Activated gamma-delta T cell treated with anti-CD3 and anti-CD28 coated beads, Interleukin-2, amount 50 U/mL, for 16 hours (primary cell): ENCODE results near the gene OLIG2.

Source experiments
- DNase-seq: peaks from one replicate; pipeline ENCODE4 v3.0.0-alpha.2; 2020; ENCODE audit warnings: low read depth

Gene OLIG2

DNA sequence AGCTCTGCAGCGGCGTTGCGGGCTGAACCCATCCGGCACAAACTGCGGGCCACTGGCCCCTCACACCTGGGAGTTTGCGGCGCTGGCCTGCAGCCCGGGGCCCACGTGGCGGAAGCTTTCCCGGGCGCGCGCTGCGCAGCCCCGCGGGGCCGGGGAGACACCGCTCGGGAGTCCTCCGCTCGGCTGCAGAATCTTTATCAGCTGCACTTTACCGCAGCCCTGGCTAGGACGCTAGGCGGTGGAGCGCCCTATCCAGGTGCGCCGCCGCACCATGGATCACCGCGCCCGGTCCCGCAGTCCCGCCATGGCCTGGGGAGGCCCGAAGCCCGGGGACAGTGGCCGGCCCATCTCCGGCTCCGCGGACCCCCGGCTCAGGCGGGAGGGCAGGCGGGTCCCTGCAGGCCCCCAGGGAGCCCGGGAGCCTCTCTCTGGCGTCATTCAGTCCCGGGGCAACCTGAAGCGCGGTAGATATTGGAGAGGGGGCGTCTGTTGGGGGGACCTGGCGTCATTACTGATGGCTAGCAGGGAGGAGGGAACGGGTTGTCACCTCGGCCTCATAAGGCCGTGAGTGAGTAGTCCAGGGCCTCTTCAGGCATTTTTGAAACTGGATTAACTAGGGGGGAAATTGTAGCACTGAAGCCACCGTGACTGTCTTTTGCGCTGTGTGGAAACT lies 5.7 kb upstream of the OLIG2 start:
- DNase-seq = no peak

GRCh38 chr21:33020558-33021100 lies 5.1 kb upstream of the OLIG2 start:
- DNase-seq = no peak

- no peak for DNase-seq
Observed at GRCh38 chr21:33021150-33021549, 4.6 kb upstream of the OLIG2 start.

- no peak for DNase-seq
Observed at GRCh38 chr21:33021667-33022066, 4.1 kb upstream of the OLIG2 start.

- DNase-seq = no peak
Observed at GRCh38 chr21:33022489-33022827, 3.3 kb upstream of the OLIG2 start.

DNA sequence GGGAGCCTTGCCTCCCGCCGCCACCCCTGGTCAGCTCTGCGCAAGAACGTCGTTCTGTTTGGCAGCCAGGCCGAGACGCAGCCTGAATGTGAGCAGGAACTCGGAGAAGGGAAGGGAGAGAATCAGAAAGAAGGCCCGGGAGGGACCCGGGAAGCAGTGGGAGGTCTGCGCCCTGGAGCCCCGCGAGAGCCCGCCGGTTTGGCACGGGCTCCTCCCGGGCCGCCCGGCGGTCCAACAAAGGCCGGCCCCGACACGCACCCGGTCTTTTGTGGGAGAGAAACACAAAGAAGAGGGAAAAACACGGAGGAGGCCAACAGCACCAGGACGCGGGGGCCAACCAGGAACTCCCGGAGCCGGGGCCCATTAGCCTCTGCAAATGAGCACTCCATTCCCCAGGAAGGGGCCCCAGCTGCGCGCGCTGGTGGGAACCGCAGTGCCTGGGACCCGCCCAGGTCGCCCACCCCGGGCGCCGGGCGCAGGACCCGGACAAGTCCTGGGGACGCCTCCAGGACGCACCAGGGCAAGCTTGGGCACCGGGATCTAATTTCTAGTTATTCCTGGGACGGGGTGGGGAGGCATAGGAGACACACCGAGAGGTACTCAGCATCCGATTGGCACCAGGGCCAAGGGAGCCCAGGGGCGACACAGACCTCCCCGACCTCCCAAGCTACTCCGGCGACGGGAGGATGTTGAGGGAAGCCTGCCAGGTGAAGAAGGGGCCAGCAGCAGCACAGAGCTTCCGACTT lies 2.7 kb upstream of the OLIG2 start:
- no peak for DNase-seq

DNA sequence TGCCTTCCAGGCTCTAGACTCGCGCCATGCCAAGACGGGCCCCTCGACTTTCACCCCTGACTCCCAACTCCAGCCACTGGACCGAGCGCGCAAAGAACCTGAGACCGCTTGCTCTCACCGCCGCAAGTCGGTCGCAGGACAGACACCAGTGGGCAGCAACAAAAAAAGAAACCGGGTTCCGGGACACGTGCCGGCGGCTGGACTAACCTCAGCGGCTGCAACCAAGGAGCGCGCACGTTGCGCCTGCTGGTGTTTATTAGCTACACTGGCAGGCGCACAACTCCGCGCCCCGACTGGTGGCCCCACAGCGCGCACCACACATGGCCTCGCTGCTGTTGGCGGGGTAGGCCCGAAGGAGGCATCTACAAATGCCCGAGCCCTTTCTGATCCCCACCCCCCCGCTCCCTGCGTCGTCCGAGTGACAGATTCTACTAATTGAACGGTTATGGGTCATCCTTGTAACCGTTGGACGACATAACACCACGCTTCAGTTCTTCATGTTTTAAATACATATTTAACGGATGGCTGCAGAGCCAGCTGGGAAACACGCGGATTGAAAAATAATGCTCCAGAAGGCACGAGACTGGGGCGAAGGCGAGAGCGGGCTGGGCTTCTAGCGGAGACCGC lies 2.0 kb upstream of the OLIG2 start:
- DNase-seq = no peak

GRCh38 chr21:33024201-33025103 lies 1.3 kb upstream of the OLIG2 start:
- DNase-seq = no peak

DNA sequence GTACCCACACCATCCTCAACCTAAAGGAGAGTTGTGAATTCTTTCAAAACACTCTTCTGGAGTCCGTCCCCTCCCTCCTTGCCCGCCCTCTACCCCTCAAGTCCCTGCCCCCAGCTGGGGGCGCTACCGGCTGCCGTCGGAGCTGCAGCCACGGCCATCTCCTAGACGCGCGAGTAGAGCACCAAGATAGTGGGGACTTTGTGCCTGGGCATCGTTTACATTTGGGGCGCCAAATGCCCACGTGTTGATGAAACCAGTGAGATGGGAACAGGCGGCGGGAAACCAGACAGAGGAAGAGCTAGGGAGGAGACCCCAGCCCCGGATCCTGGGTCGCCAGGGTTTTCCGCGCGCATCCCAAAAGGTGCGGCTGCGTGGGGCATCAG lies 638 bp upstream of the OLIG2 start:
- DNase-seq = no peak

DNA sequence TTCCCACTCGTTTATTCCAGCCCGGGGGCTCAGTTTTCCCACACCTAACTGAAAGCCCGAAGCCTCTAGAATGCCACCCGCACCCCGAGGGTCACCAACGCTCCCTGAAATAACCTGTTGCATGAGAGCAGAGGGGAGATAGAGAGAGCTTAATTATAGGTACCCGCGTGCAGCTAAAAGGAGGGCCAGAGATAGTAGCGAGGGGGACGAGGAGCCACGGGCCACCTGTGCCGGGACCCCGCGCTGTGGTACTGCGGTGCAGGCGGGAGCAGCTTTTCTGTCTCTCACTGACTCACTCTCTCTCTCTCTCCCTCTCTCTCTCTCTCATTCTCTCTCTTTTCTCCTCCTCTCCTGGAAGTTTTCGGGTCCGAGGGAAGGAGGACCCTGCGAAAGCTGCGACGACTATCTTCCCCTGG lies 716 bp downstream of the OLIG2 start:
- DNase-seq = no peak

GRCh38 chr21:33026878-33027400 lies 1.2 kb downstream of the OLIG2 start:
- no peak for DNase-seq

DNA sequence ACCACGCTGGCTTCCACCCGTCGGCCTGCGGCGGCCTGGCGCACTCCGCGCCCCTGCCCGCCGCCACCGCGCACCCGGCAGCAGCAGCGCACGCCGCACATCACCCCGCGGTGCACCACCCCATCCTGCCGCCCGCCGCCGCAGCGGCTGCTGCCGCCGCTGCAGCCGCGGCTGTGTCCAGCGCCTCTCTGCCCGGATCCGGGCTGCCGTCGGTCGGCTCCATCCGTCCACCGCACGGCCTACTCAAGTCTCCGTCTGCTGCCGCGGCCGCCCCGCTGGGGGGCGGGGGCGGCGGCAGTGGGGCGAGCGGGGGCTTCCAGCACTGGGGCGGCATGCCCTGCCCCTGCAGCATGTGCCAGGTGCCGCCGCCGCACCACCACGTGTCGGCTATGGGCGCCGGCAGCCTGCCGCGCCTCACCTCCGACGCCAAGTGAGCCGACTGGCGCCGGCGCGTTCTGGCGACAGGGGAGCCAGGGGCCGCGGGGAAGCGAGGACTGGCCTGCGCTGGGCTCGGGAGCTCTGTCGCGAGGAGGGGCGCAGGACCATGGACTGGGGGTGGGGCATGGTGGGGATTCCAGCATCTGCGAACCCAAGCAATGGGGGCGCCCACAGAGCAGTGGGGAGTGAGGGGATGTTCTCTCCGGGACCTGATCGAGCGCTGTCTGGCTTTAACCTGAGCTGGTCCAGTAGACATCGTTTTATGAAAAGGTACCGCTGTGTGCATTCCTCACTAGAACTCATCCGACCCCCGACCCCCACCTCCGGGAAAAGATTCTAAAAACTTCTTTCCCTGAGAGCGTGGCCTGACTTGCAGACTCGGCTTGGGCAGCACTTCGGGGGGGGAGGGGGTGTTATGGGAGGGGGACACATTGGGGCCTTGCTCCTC lies 1.9 kb downstream of the OLIG2 start:
- DNase-seq = no peak

DNA sequence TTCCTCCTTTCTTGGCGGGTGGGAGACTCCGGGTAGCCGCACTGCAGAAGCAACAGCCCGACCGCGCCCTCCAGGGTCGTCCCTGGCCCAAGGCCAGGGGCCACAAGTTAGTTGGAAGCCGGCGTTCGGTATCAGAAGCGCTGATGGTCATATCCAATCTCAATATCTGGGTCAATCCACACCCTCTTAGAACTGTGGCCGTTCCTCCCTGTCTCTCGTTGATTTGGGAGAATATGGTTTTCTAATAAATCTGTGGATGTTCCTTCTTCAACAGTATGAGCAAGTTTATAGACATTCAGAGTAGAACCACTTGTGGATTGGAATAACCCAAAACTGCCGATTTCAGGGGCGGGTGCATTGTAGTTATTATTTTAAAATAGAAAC lies 2.5 kb downstream of the OLIG2 start:
- DNase-seq = no peak

- DNase-seq = no peak
Observed at GRCh38 chr21:33028773-33029384, 3.1 kb downstream of the OLIG2 start.

DNA sequence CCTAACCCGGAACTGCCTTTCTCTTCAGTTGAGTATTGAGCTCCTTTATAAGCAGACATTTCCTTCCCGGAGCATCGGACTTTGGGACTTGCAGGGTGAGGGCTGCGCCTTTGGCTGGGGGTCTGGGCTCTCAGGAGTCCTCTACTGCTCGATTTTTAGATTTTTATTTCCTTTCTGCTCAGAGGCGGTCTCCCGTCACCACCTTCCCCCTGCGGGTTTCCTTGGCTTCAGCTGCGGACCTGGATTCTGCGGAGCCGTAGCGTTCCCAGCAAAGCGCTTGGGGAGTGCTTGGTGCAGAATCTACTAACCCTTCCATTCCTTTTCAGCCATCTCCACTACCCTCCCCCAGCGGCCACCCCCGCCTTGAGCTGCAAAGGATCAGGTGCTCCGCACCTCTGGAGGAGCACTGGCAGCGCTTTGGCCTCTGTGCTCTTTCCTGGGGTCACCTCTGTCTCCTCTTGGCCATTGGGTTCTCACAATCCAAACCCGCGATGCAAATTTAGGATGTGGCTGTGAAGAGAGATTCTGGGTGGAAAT lies 3.7 kb downstream of the OLIG2 start:
- no peak for DNase-seq

DNA sequence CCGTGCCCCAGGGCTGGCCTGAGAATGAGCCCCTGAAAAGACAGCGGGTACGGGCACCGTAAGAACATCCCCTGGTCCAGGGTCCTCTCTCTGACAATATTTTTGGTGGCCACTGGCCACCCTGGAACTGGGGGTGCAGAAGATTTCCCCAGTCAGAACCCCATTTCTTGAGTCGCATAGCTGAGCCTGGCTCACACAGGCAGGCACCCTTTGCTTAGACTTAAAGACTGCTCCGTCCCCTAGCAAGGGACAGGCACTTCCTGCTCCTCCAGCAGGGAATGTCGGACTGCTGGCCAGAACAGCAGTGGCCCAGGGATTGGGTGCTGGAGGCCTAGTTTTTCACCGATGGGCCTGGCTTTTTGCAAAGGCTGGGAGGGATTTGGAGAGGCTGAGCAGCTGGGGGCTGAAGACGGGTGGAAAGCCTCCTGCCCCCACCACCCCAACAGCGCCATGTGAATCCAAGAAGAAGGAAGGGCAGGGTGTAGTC lies 4.3 kb downstream of the OLIG2 start:
- no peak for DNase-seq

DNA sequence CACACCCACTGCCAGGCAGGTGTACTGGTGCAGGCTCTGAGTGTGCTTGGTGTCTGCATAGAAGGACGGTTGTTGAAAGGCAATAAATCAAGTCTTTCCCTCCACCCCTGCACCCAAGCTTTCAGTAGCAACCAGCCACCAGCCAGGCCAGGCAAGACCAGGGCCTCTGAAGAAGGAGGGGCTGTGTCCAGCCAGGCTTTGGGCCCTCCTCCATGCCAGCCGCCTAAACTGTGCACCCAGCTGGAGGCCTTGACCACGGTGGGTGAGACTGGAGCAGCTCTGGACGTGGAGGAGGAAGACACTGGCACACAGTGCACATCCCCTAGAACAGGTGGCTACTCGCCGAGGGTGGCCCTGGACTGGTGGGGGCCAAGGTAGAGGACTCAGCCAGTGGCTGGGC lies 4.9 kb downstream of the OLIG2 start:
- no peak for DNase-seq

DNA sequence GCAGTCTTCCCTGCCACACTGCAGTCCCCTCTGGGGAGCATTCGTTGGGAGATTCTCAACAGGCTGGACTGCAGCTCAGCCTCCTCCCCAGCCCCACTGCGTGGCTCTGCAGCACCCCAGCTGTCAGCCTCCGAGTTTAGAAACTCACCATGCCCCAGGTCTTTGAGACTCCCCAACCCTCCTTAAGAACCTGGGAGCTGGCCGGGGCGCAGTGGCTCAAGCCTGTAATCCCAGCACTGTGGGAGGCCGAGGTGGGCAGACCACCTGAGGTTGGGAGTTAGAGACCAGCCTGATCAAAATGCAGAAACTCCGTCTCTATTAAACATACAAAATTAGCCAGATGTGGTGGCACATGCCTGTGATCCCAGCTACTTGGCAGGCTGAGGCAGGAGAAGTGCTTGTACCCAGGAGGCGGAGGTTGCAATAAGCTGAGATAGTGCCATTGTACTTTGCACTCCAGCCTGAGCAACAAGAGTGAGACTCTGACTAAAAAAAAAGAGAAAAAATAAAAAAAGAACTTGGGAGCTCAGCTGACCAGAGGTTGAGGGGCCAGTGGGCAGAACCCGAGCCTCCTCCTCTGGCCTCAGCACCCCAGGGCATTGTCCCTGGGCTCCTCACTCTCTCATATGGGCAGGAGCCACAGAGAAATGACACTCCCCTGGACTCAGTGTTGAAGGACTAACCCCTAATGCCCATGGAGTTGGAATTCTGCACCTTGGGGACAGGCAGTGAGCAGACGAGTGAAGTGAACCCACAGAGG lies 5.6 kb downstream of the OLIG2 start:
- no peak for DNase-seq

DNA sequence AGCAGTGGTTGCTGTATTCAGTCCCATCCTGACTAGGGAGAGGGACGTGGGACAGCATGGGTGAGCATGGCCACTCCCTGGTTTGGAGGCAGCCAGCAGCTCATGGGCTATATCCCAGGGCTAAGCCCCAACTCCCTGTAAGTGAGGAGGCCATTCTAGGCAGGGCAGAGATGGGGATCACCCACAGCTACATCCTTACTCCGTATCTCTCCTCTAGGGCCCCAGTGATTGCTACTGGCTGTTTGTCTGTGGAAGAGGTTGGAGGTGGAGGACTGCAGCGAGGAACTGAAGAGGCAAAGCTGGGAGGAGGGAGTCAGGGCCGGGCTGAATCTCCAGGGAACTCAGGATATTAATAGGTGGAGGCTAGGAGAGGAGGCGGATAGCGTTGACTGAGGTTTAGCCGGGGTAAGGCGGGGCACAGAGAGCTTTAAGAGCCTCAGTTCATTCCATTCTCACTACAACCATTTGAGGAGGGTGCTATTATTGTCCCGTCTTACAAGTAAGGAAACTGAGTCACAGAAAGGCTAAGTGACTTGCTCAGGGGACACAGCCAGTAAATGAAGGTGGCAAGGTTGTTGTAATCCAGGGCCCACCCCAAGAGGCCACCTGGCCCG lies 6.8 kb downstream of the OLIG2 start:
- DNase-seq = no peak
